GM12865 (cell line): ENCODE data around the gene SYT13.

ENCODE experiments used
- DNase-seq: peaks from one replicate; pipeline ENCODE4 v3.0.0; 2010; ENCODE audit warnings: low read depth
- H3K4me3 ChIP-seq: 2 replicates; pipeline ENCODE4 v1.5.1; 2011; ENCODE audit warnings: mild to moderate bottlenecking, low read depth, low read length, control low read depth
- TF ChIP-seq, protein P1 (sequence below): IDR thresholded peaks from 2 replicates; pipeline ENCODE4 v1.5.1; 2011; ENCODE audit warnings: low read length, control low read depth, low read depth, inconsistent platforms; ENCODE audit not compliant: insufficient read depth; ENCODE audit errors: missing control alignments

SYT13 gene

DNA sequence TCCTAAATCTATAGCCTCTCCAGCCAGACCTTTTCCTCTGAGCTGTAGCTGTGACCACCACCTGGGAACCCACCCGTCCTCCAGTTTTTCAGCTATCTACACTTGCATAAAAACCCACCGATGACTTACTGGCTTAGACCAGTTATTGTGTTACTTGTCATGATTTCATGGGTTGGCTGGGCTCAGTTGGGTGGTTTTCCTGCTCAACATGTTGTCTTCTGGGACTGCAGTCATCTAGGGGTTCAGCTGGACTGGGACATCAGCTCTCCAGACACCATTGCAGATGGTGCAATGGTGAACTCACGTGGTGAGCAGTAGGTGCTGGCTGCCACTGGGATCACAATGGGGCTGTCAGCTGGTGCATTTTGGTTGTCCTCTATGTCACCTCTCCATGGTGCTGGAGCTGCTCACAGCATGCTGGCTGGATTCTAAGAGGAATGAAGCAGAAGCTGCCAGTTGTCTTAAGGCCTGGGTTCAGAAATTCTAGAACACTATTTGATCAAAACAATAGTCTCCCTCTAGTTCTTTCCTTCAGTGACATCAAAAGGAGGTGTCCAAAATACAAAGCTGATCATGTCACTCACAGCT lies 1.3 kb upstream of the SYT13 start:
- no peak overlapping the region for H3K4me3 ChIP-seq
- TF ChIP-seq, protein P1, sequence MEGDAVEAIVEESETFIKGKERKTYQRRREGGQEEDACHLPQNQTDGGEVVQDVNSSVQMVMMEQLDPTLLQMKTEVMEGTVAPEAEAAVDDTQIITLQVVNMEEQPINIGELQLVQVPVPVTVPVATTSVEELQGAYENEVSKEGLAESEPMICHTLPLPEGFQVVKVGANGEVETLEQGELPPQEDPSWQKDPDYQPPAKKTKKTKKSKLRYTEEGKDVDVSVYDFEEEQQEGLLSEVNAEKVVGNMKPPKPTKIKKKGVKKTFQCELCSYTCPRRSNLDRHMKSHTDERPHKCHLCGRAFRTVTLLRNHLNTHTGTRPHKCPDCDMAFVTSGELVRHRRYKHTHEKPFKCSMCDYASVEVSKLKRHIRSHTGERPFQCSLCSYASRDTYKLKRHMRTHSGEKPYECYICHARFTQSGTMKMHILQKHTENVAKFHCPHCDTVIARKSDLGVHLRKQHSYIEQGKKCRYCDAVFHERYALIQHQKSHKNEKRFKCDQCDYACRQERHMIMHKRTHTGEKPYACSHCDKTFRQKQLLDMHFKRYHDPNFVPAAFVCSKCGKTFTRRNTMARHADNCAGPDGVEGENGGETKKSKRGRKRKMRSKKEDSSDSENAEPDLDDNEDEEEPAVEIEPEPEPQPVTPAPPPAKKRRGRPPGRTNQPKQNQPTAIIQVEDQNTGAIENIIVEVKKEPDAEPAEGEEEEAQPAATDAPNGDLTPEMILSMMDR: no peak
- no peak for DNase-seq

DNA sequence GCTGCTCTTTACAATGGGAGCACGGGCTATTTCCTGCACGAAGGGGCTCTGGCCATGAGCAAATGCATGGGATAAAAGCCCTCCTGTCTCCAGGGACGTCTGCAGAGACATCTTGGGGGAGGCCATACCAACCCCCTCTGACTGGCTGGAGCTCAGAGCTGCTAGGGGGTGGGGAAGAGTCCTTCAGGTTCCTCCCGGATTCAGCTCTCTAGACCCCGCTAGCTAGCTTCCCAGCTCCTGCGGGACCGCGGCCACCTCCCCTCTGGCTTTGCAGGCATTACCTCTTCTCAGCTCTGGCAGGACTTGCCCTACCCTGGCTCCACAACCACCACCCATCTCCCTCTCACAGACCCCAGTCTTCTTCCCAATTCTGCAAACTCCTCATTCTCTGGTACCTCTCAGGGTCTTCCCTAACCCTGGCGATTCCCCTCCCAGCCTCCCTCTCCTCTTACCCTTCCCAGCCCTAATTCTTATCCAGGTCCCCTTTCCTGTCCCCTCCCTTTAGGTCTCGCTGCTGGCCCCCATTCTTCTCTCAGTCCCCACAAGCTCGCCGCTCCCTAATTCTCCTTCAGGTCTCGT lies 802 bp downstream of the SYT13 start:
- H3K4me3 ChIP-seq: no peak overlapping the region
- TF ChIP-seq, protein P1: no peak
- no peak for DNase-seq

DNA sequence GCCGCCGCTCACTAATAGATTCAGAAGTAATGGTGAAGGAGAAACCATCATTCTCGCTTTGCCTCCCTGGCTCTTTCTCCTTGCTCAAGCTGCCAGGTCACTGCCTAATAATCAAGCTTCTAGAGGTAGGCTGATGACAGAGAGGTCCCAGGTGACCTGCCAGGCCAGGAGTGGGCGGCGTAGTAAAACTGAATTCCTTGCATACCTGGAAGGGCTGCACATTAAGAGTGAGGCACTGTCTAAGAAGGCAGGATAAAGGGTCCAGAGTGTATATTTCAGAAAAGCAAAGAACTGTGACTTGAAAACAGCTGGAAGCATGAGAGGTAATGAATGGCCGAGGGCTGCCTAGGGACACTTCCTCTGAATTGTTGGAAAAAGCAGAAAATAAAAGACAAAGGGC lies 4.1 kb downstream of the SYT13 start:
- no peak for DNase-seq
- H3K4me3 ChIP-seq: no peak overlapping the region
- TF ChIP-seq, protein P1: no peak

DNA sequence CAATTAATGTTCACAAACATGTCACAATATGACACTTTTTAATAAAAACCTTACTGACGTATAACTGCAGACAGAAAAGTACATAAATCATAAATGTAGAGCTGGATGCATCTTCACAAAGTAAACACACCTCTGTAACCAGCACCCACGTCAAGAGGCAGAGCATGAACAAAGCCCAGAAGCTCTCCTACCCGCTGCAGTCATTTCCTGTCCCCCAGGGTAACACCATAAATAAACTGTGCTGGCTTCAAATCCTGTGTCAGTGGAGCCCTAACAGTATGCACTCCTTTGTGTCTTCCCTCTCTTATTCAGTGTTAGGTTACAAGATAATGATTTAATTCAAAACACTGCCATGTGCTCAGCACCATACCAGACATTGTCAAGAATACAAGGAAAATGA lies 5.7 kb downstream of the SYT13 start:
- no peak overlapping the region for H3K4me3 ChIP-seq
- DNase-seq: no peak
- TF ChIP-seq, protein P1: no peak

DNA sequence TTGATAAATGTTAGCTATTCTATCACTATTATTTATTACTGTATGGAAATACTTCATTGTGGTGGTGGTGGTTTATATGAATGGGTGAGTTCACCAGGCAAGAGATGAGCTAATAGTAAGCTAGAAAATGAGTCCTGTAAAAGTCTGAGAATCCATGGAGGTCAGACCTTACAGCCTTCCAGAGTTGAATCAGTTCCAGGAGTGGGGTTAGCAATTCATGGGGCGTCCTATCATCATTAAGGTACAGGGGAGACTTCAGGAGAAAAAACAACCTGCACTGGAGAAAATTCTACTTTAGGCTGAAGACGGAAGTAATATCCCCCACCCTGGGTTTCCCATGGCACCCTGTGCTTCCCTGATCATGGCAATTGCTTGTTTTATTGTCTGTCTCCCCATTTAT lies 6.5 kb downstream of the SYT13 start:
- TF ChIP-seq, protein P1: no peak
- H3K4me3 ChIP-seq: no peak overlapping the region

DNA sequence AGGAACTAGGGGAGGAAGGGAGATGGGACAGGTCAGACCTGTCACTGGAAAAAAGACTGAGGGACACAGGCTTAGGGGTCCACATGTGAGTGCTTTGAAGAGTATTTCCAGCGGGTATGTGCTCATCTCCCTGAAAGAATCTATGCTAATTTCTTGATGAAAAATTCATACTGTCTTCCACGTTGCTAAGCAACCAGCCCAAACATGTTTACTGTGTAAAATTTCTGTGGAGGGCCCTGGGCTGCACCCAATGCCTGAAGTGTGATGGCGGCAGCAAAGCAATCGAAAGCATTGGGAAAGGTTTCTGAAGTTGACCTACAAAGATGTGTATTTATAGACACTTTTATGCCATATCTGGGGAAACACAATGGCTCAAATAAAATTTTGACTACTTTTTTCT lies 7.4 kb downstream of the SYT13 start:
- no peak overlapping the region for H3K4me3 ChIP-seq
- no peak for DNase-seq
- TF ChIP-seq, protein P1: no peak

More for the DNA sequence above, 6.5 kb downstream of the SYT13 start:
- DNase-seq: no peak

DNA sequence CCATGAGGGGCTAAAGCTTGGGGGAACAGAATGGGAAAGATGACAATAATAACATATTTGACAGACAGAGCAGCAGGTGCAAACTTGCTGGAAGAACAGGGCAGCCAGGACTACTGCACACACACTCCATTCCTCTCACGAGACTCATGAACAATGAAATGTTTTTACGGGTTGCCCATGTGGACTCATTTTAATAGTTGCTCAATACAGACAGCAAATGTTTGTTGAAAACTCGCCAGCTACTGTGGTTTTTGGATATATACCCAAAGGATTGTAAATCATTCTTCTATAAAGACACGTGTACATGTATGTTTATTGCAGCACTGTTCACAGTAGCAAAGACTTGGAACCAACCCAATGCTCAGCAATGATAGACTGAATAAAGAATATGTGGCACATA lies 10.3 kb downstream of the SYT13 start:
- no peak for DNase-seq
- TF ChIP-seq, protein P1: no peak
- H3K4me3 ChIP-seq: no peak overlapping the region
